HG03469 (cell line): ENCODE measurements around the gene TFPI2.
"Not testable (repeated sequence)": the region's sequence is repeated elsewhere in the genome, so short reads cannot be mapped to it uniquely, and the experiment has no call there.

ENCODE experiments used
- ATAC-seq: cut with Tn5 transposase; IDR thresholded peaks from one replicate; pipeline ENCODE4 v1.9.1; 2021; ENCODE audit warnings: mild to moderate bottlenecking, moderate library complexity, moderate number of reproducible peaks; ENCODE audit not compliant: unreplicated experiment

The TFPI2 gene

GRCh38 chr7:93890464-93891068 lies at the start of gene TFPI2:
TFPI2 (minus strand) TSS chr7:93890753; CDS start chr7:93890678, 75 bp downstream.
- ATAC-seq: no peak

DNA sequence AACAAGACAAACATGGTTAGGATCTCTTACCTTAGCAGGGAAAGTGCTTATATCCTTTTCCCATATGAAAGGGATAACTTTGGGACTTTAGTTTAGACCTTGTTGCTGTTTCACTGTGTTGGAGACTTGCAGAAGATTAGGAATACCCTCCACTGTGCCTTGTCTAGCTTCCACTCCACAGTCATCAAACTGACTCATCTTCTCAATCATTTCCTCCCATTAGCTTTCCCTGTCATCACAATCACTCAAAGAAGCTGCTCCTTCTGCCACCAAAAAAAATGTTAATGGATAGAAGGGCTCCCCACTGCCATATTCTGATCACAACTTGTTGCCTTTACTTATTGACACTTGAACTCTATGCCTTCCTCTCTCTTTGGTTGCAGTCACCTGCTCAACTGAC lies 47.7 kb upstream of the TFPI2 start:
- ATAC-seq: no peak

GRCh38 chr7:93937818-93938217 lies 47.3 kb upstream of the TFPI2 start:
- ATAC-seq: no peak

DNA sequence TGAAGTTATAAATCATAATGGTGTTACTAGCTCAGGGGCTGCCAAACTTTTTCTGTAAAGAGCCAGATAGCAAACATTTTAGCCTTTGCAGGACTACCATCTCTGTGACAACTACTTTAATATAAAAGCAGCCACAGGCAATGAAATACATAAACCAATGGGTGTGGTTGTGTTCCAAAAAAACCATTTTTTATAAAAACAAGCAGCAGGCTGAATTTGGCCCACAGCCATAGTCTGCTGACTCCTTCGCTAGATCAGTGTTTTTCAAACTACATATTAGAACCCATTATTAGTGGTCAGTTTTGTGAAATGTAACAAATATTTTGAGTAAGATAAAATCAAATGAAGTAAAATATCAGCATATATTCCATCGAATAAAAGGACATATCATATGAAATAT lies 44.5 kb upstream of the TFPI2 start:
- ATAC-seq: no peak

- ATAC-seq: no peak
Observed at GRCh38 chr7:93933156-93933555, 42.6 kb upstream of the TFPI2 start.

- no peak for ATAC-seq
Observed at GRCh38 chr7:93931655-93932054, 41.1 kb upstream of the TFPI2 start.

GRCh38 chr7:93927585-93927984 lies 37.0 kb upstream of the TFPI2 start:
- ATAC-seq: no peak

DNA sequence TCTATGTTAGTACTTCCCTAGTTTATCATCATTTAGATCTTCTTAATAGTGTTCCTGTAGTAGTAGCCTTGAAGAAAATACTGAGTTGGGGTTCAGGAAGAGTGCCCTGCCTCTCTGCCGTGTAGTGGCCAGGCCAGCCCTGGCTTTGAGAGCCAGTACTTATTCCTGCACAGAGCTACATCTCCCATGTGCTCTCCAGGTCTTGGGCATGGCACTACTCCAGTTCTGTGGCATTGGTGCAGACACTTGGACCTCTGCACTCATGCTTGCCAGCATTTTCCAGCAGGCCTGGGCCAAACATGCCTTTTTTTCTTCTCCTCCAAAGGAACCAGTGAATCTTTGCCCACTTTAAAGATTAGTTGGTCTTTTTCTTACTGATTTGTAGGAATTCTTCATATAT lies 36.2 kb upstream of the TFPI2 start:
- no peak for ATAC-seq

GRCh38 chr7:93923942-93924341 lies 33.4 kb upstream of the TFPI2 start:
- ATAC-seq: no peak

DNA sequence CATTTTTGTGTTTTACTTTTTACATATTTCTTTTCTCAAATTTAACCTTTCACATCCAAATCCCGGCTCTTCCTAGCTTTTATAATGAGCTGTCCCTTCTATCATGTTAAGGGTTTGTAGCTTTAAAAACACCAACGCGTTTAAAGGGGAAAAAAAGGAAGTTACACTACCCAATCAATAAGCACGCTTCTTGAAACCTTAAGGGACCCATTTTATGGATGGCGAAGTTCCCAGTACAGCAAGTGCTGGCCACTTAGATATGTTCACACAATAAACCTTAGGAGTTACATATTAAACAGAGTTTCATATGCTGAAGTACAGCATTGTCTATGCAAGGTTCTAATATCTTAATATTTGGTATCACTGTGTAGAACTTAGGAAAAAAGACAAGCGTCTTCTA lies 32.7 kb upstream of the TFPI2 start:
- ATAC-seq: no peak

DNA sequence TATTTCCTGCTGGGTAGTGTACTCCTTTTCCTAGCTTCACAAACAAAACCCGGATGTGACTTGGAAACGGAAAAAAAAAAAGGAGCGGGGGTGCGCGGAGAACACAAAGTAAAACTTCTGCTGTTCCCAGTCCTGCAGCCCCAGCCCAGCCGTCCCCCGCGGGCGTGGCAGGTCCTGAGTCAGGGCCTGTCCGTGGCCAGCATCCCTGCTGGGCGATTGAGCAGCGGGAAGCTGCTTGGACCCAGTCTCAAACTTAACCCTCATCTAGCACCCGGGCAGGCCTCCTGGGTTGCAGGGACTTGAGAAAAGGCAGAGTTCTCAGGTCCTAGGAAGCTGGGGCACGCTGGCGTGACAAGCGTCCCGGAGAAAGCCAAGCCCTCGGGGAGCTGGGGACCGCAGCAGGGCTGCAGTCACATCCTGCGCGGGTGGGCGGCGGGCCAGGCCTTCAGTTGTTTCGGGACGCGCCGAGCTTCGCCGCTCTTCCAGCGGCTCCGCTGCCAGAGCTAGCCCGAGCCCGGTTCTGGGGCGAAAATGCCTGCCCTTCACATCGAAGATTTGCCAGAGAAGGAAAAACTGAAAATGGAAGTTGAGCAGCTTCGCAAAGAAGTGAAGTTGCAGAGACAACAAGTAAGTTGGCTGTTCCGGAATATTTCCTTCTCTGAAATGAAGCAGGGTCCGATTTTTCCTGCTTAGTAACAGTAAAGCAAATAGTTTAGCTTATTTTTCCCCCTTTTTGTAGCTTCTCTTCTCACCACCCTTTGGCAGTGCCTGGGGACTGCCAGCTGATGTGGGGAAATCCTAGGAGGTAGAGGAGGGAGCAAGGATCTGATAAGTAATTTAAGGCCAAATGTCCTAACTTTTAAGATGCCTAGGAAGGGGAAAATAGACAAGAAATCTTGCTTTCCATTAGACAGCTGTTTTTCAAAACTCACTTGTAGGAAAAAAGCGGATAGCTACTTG lies 31.3 kb upstream of the TFPI2 start, which contains the start of gene GNG11:
Gene GNG11, plus strand, starts transcription at position 129 of the 960 bp plus-strand sequence. Its CDS starts 403 bp downstream, at position 532.
- peak; percentile 89 for ATAC-seq

GRCh38 chr7:93921186-93921585 lies 30.6 kb upstream of the TFPI2 start:
- no peak for ATAC-seq

DNA sequence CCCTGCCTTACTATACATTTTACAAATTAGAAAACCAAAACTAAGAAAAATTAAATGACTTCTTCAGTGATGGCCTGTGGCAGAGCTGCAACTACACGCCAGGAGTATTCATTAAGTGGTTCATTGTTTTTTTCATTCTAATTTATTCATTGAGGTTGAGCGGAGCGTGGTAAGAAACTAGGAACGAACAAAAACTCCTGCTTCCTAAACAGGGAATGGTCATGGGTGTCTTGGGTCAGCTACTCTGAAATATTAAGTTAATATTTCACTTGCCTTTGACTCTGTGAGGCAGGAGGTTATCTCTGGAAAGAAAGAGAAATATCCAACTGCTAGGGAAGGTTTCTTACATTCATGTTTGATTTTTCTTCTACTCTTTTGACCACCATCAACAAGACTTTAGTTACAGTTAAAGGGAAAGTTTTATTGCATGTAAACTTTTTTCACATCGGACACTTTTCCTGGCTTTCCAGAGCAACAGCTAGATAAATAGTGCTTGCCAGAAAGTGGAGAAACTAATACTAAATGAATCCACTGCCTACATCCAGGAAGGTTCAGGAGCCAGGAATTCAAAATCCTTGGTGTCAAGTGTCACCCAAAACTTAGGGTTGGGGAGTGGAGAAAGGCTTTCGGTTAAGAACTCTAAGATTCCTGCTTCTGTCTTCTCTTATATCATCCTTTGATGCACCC lies 30.1 kb upstream of the TFPI2 start:
- no peak for ATAC-seq

DNA sequence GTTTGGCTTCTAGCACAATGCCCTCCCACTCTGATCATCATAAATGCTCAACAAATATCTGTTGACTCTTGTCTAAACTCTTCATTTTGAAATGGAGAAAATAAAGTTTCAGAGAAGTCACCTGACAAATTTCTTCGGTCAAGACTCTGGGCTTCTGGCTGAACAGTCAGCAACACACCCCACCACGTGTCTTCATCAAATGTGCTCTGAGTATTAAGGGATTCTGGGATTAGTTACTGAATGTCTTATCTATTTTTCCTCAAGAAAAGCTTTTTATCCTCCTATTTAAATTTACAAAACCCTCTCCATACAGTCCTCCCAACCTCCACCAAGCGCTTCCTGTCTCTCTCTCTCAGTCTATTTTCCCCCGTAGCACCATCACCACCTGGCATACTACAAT lies 25.8 kb upstream of the TFPI2 start:
- not testable (repeated sequence) for ATAC-seq

DNA sequence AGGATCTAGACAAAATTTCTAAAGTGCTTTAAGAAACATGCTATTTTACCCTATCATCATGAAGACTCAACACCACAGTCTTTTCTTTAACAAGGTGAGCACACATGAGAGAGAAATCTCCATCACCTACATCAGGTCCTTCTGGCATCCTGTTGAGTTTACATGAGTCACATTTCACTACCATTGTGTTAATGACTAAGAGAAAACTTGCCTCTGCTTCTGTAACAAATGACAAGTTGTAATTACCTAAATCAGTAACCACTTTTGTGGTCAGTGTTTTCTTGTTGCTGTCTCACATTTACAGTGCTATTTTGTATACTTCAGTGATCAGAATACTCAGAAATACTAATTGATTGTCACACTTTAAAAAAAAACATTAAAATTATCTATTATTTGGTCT lies 25.3 kb upstream of the TFPI2 start:
- peak; percentile 55 for ATAC-seq

GRCh38 chr7:93915206-93915842 lies 24.8 kb upstream of the TFPI2 start:
- not testable (repeated sequence) for ATAC-seq

DNA sequence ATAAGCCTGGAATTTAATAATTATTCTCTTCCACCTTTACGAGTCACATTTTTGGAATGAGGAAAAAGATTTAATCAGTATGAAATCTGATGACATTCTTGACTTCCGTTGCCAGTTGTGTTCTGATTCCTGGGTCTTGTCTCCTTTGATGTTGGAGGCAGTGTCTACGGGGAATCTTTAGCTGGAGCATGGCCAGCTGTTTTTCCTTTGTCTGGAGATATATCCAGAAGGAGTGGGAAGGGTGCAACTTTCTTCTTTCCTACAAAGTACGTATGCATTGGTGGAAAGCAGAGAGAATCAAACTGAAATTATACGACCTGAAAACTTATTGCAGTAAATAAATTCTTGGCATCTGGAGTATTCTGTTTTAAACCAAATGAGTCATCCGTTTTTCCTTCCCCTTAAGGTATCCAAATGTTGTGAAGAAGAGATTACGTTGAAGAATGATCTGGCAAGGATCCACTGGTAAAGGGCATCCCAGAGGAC lies 24.1 kb upstream of the TFPI2 start:
- ATAC-seq: no peak

DNA sequence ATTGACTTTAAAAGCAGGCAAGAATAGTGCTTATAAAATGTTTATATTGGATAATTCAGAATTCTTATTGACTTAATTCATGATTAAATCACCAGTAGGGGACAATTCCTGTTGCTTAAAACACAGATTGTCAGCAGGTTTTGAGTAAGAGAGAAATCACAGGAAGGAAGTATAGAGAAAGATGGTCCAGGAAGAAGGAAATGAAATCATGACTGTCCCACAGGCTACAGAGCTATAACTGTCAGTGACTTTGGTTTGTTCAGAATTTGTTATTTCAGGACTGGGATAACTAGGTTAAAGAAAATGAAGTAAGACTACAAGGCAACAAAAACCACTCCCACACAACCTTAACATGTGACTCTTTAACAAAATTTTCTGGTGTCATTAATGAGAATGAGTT lies 22.6 kb upstream of the TFPI2 start:
- ATAC-seq: no peak

DNA sequence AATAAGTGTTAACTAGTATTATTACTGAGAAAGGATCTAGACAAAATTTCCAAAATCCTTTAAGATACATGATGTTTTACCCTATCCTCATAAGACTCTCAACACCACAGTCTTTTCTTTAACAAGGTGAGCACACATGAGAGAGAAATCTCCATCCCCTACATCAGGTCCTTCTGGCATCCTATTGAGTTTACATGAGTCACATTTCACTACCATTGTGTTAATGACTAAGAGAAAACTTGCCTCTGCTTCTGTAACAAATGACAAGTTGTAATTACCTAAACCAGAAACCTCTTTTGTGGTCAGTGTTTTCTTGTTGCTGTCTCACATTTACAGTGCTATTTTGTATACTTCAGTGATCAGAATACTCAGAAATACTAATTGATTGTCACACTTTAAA lies 21.1 kb upstream of the TFPI2 start:
- not testable (repeated sequence) for ATAC-seq

DNA sequence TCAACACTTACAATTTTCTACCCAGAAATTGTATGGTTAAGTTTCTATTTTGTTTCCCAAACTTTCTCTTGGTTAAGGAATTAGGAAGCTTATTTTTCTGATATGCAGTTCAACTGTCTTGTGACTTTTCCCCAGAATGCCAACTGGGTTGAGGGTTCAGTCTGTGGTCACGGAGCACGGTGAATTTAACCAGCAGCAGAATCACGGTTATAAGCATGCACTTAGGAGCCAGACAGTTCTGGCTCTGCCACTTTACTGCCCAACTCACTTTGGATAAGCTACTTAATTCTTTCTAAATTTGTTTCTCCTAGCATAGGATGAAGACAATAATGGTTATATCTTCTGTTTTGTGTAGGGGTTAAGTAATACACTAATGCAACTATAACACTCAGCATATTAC lies 20.7 kb upstream of the TFPI2 start:
- not testable (repeated sequence) for ATAC-seq
